Skeletal muscle satellite cell (primary cell): ENCODE results near the gene UGP2.
"Not testable (repeated sequence)": the region's sequence is repeated elsewhere in the genome, so short reads cannot be mapped to it uniquely, and the experiment has no call there.

ENCODE experiments used
- H3K27me3 ChIP-seq: 2 replicates; pipeline ENCODE4 v1.7.0; 2013; ENCODE audit warnings: low read length; ENCODE audit not compliant: control insufficient read depth, insufficient read depth
- H3K36me3 ChIP-seq: 2 replicates; pipeline ENCODE4 v1.7.0; 2013; ENCODE audit warnings: mild to moderate bottlenecking, control low read depth, low read length; ENCODE audit not compliant: insufficient read depth
- H3K4me1 ChIP-seq: 2 replicates; pipeline ENCODE4 v1.7.0; 2013; ENCODE audit warnings: low read length; ENCODE audit not compliant: control insufficient read depth, insufficient read depth
- H3K4me2 ChIP-seq: 2 replicates; pipeline ENCODE4 v1.7.0; 2013; ENCODE audit warnings: mild to moderate bottlenecking, low read length
- H3K4me3 ChIP-seq: 2 replicates; pipeline ENCODE4 v1.7.0; 2013; ENCODE audit warnings: low read length
- H3K9ac ChIP-seq: 2 replicates; pipeline ENCODE4 v1.7.0; 2013; ENCODE audit warnings: mild to moderate bottlenecking, low read depth, low read length, moderate library complexity
- H3K9me3 ChIP-seq: replicated peaks from 2 replicates; pipeline ENCODE4 v1.7.0; 2013; ENCODE audit warnings: mild to moderate bottlenecking, control low read depth, low read length

The UGP2 gene

GRCh38 chr2:63840785-63841253, 877 bp upstream of the UGP2 start:
- Histone ChIP-seq H3K4me1 (peaks cover 42% of the 10 kb centered on the region), H3K4me2 (peak overlapping the region; percentile 90), H3K9ac (peak overlapping the region; percentile 97)

GRCh38 chr2:63842149-63843061, 709 bp downstream of the UGP2 start:
- H3K4me3 ChIP-seq = peak overlapping the region; percentile 95
- H3K36me3 ChIP-seq = no peaks in the 10 kb centered on the region
- no peaks in the 10 kb centered on the region for H3K27me3 ChIP-seq
- H3K4me2 ChIP-seq = peak overlapping the region; percentile 90
- H3K9ac ChIP-seq = peak overlapping the region; percentile 97
- peaks cover 46% of the 10 kb centered on the region for H3K4me1 ChIP-seq
- H3K9me3 ChIP-seq = no peaks in the 10 kb centered on the region

More at GRCh38 chr2:63840785-63841253, 877 bp upstream of the UGP2 start:
- H3K9me3 ChIP-seq = no peaks in the 10 kb centered on the region
- peak overlapping the region; percentile 95 for H3K4me3 ChIP-seq
- H3K27me3 ChIP-seq = no peaks in the 10 kb centered on the region
- H3K36me3 ChIP-seq = no peaks in the 10 kb centered on the region

GRCh38 chr2:63843093-63843492, 1.4 kb downstream of the UGP2 start:
- no peaks in the 10 kb centered on the region for H3K36me3 ChIP-seq
- H3K4me1 ChIP-seq = peaks cover 41% of the 10 kb centered on the region
- H3K4me3 ChIP-seq = peak overlapping the region; percentile 95
- H3K27me3 ChIP-seq = no peaks in the 10 kb centered on the region
- H3K4me2 ChIP-seq = peak overlapping the region; percentile 90
- H3K9me3 ChIP-seq = no peaks in the 10 kb centered on the region
- peak overlapping the region; percentile 97 for H3K9ac ChIP-seq

DNA sequence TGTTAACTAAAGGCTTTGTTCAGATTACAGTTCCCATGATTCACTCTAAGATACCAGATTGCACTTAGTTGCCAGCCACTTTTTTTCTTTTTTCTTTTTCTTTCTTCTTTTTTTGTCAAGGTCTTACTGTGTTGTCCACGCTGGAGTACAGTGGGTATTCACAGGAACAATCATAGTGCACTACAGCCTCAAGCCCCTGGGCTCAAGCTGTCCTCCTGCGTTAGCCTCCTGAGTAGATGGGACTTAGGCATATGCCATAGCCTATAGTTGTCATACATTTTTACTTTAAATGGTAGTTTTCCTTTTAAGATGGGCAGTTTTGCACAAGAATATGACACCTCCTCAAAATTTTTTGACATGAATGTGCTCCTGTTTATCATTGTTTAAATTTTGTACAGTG, 2.1 kb downstream of the UGP2 start:
- no peaks in the 10 kb centered on the region for H3K9me3 ChIP-seq
- H3K36me3 ChIP-seq = no peaks in the 10 kb centered on the region
- H3K4me3 ChIP-seq = peak overlapping the region; percentile 95
- peaks cover 40% of the 10 kb centered on the region for H3K4me1 ChIP-seq
- no peaks in the 10 kb centered on the region for H3K27me3 ChIP-seq
- H3K9ac ChIP-seq = peak overlapping the region; percentile 97
- peak overlapping the region; percentile 90 for H3K4me2 ChIP-seq

GRCh38 chr2:63844616-63845015, 2.9 kb downstream of the UGP2 start:
- Histone ChIP-seq H3K4me2 (peak overlapping the region; percentile 90), H3K27me3 (no peaks in the 10 kb centered on the region), H3K9ac (peak overlapping the region; percentile 97), H3K36me3 (no peaks in the 10 kb centered on the region), H3K4me1 (peaks cover 46% of the 10 kb centered on the region), H3K9me3 (no peaks in the 10 kb centered on the region), H3K4me3 (peak overlapping the region; percentile 95)

GRCh38 chr2:63845866-63846265, 4.2 kb downstream of the UGP2 start:
- H3K9me3 ChIP-seq = no peaks in the 10 kb centered on the region
- H3K4me3 ChIP-seq = peak overlapping the region; percentile 95
- peak overlapping the region; percentile 90 for H3K4me2 ChIP-seq
- H3K36me3 ChIP-seq = no peaks in the 10 kb centered on the region
- H3K4me1 ChIP-seq = peaks cover 50% of the 10 kb centered on the region
- no peak overlapping the region for H3K9ac ChIP-seq
- H3K27me3 ChIP-seq = no peaks in the 10 kb centered on the region

DNA sequence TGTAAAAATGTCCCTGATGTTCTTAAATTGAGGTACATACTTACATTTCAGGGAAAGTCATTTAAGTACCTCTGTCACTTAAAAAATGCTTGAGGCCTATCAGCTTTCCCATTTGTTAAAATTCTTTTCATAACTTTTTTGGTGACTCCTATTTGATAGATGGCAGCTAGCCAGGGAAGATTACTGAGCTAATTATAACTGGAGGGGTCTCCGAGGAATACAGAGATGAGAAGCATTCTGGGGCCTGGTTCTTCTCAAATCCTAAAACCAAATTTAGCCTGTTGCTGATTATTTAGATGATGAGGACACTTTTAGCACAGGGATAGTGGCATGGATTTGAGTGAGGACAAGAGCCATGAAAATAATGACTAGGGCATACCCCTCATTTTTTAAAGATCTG, 4.8 kb downstream of the UGP2 start:
- H3K27me3 ChIP-seq = no peaks in the 10 kb centered on the region
- peaks cover 55% of the 10 kb centered on the region for H3K4me1 ChIP-seq
- H3K4me3 ChIP-seq = peak overlapping the region; percentile 95
- H3K4me2 ChIP-seq = peak overlapping the region; percentile 90
- no peaks in the 10 kb centered on the region for H3K9me3 ChIP-seq
- no peak overlapping the region for H3K9ac ChIP-seq
- H3K36me3 ChIP-seq = no peaks in the 10 kb centered on the region

GRCh38 chr2:63847571-63847970, 5.9 kb downstream of the UGP2 start:
- not testable (repeated sequence) for H3K4me2 ChIP-seq, H3K4me3 ChIP-seq
- H3K4me1 ChIP-seq = peaks cover 65% of the 10 kb centered on the region

GRCh38 chr2:63849381-63850203, 7.9 kb downstream of the UGP2 start:
- H3K9ac ChIP-seq = peak overlapping the region; percentile 55
- no peaks in the 10 kb centered on the region for H3K27me3 ChIP-seq
- peak overlapping the region; percentile 77 for H3K4me2 ChIP-seq
- H3K4me1 ChIP-seq = peaks cover 78% of the 10 kb centered on the region
- H3K9me3 ChIP-seq = no peaks in the 10 kb centered on the region
- H3K4me3 ChIP-seq = peak overlapping the region; percentile 49
- H3K36me3 ChIP-seq = peaks cover 14% of the 10 kb centered on the region

More at GRCh38 chr2:63847571-63847970, 5.9 kb downstream of the UGP2 start:
- not testable (repeated sequence) for H3K9me3 ChIP-seq, H3K9ac ChIP-seq, H3K36me3 ChIP-seq, H3K27me3 ChIP-seq

GRCh38 chr2:63850204-63850571, 8.5 kb downstream of the UGP2 start:
- Histone ChIP-seq H3K27me3 (no peaks in the 10 kb centered on the region), H3K9ac (peak overlapping the region; percentile 52), H3K4me1 (peaks cover 72% of the 10 kb centered on the region), H3K36me3 (peaks cover 14% of the 10 kb centered on the region), H3K4me3 (peak overlapping the region; percentile 49), H3K9me3 (no peaks in the 10 kb centered on the region), H3K4me2 (peak overlapping the region; percentile 77)

DNA sequence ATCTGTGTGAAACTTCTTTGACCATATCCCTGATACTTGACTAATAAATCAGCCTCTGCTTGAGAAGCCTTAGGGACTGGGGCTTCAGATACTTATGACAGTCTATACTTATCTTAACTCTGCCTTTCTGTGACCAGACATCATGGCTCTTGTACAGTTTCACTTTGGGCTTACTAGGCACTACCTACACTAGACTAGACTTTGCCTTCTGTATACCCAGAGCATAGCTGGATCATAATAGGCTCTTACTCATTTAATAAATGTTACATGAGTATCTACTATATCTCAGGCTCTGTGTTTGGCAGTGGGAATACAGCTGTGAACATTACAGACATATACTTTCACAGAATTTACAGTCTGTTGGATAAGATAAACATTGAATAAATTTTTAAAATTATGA, 9.0 kb downstream of the UGP2 start:
- H3K27me3 ChIP-seq = no peaks in the 10 kb centered on the region
- no peaks in the 10 kb centered on the region for H3K9me3 ChIP-seq
- H3K4me1 ChIP-seq = peaks cover 68% of the 10 kb centered on the region
- no peak overlapping the region for H3K4me3 ChIP-seq
- H3K4me2 ChIP-seq = peak overlapping the region; percentile 77
- peaks cover 16% of the 10 kb centered on the region for H3K36me3 ChIP-seq
- no peak overlapping the region for H3K9ac ChIP-seq
